ENCODE measurements around the gene FOXL2. TPM values are rescaled to one million over a fixed set of nuclear protein-coding genes. Genes with fewer than 3 reads are reported as not detected.
A peak's percentile ranks its signal among the peaks of the same experiment; 100 is the strongest.
"Not testable (repeated sequence)": the region's sequence is repeated elsewhere in the genome, so short reads cannot be mapped to it uniquely, and the experiment has no call there.

The FOXL2 gene
- total RNA-seq, 1 experiment from 2014 or later, result 0.14 TPM

DNA sequence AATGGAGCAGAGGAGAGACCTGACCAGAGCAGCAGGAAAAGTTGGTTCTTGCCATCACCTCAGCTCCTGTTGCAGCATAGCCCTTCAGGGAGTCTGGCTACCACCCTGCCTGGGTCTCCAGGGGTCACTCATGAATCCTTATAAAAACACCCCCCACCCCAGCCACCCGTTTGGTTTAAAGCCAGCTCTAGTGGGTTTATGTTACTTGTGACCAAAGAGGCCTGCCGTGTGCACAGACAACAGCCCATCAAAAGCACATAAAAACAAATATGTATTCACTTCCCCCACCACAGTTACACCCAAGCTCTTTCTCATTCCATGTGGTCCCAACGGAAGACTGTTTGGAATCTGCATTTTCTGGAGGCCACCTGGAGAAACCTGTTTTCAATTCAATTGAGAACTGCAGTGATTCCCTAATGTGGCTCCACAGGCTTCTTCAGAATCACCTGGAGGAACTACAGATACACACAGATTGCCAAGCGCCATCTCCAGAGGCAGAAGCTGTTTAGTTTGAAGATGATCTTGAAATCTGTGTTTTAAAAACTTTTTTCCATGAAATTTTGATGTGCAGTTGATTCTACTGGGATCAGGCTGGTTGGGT lies 13.8 kb downstream of the FOXL2 start:
- DNase-seq (ENCODE audit: low spot score), result no peak

DNA sequence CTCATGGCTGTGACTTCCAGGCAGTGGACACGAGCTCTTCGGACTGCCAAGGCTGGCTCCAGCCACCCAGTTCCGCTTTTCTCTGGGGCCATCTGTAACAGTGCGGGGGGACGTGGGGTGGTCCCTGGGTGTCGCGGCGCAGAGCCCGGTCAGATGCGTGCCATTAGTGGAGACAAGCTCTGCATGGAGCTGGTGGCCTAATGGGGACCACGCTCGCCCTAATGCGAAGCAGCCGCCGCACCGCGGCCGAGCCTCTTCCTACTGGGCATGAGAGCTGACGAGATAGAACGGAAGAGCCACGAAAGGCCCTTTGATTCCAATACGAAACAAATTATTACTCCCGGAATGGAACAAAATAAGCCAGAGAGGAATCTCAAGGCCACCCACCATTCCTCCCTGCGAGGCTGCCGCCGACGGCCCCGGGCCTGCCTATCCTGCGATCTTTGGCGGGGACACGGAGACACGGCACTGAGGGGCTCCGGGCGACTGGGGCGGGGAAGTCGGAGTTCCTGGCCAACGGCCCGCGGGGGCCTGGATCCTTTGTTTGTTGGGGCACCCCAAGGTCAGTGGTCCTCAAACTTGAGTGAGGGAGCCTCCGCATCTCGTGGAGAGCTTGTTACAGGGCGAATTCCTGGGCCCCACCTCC lies 18.1 kb downstream of the FOXL2 start:
- DNase-seq (ENCODE audit: low spot score), result no peak

DNA sequence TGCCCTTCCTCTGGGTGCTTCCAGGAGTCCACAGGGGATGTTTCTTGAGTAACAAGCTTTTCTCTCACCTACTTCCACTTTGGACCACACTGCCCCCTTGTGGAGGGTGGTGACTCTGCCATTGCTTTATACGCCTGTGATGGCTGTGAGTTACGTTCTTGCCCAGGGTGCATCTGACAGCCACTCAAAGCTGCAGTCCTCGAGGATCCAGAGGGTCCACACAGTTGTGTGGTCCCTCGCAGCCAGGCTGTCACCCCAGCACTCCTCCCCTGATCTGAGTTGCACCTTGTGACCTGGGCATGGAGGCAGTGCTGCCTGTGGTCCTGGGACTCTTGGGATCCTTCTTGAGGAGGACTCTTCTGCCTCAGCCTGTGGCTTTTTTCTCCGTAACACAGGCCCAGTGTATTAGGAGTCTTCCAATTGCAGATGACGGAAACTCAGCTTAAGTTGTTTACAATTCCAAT lies 23.4 kb downstream of the FOXL2 start:
- peak; percentile 90 for DNase-seq (ENCODE audit: low spot score)

DNA sequence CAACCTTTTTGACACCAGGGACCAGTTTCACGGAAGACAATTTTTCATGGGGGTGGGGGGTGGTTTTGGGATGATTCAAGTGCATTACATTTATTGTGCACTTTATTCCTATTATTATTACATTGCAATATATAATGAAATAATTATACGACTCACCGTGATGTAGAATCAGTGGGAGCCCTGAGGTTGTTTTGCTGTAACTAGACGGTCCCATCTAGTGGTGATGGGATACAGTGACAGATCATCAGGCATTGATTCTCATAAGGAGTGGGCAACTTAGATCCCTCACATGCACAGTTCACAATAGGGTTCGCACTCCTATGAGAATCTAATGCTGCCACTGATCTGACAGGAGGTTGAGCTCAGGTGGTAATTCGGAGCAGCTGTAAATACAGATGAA lies 24.5 kb downstream of the FOXL2 start:
- not testable (repeated sequence) for DNase-seq (ENCODE audit: low spot score)

DNA sequence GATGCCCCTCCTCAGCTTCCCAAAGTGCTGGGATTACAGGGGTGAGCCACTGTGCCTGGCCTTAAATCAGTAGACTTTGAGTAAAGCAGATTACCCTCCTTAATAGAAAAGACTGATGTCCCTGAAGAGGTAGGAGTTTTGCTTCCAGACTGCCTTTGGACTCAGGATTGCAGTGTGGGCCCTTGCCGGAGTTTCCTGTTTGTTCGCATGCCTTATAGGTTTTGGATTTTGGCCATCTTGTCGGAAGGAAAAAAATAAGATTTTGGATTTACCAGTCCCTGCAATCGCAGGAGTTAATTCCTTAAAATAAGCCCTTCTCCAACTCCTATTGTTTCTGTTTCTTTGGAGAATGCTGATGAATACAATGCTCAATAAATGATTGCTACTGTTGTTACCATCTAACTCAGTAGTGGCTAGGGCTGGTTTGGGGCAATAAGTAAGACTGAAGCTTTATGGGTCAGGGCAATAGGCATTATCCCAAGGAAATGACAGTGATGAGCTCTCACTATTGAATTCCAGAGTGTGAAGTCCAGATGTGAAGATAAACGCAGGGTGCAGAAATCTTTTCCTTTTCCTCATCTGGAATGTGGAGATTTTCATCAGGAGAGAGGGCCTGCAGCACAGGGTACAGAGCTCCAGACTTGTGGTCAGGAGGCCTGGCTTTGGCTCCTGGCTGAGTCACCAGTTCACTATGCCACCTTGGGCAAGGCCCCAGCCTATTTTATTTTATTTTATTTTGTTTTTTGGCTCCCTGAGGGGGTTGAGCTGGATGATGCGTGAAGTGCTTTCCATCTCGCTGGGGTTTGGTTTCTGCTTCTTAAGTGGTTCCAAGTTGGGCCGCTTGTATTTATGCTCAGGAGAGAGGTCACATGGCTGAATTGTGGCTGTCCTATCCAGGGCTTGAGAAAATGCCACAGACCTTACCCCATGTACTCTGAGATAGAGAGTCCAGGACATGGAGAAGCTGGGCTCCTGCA lies 25.3 kb downstream of the FOXL2 start:
- DNase-seq (ENCODE audit: low spot score), result peak; percentile 88

DNA sequence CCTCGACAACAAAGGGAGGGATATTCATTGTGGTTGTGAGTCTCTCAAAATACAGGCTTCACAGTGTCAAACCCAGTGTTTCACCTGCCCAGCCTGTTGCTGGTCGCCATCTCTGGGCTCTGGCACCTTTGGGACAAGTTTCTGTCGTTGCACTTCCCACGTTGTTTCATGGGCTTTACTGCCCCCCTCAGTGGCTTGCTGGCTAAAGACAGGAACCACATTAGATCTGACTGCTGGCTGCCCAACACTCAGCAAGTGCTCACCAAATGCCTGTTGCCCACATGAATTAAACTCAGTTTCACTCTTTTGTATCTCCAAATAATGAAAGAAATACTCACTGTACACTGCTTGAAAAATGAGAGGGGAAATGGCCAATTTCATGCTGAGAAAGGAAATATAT lies 27.6 kb downstream of the FOXL2 start:
- no peak for DNase-seq (ENCODE audit: low spot score)

DNA sequence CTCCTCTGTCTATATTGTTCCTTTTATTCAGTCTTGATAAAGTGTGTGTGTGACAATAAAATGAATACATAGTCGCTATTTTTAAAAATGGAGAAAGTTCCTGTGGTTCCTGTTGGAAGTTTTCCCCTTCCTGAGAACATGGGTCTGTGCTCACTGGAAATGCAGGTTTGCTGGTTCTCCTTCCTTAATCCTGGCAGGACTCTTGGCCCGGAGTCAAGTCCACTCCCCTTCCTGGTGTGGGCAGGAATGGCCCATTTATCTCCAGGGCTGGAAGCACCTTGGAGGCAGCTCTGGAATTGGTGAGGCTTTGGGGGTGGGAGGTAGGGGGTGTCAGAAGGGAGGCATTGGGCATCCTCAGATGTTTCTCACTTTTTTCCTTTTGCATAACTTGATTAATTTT lies 30.1 kb downstream of the FOXL2 start:
- DNase-seq (ENCODE audit: low spot score), result no peak

DNA sequence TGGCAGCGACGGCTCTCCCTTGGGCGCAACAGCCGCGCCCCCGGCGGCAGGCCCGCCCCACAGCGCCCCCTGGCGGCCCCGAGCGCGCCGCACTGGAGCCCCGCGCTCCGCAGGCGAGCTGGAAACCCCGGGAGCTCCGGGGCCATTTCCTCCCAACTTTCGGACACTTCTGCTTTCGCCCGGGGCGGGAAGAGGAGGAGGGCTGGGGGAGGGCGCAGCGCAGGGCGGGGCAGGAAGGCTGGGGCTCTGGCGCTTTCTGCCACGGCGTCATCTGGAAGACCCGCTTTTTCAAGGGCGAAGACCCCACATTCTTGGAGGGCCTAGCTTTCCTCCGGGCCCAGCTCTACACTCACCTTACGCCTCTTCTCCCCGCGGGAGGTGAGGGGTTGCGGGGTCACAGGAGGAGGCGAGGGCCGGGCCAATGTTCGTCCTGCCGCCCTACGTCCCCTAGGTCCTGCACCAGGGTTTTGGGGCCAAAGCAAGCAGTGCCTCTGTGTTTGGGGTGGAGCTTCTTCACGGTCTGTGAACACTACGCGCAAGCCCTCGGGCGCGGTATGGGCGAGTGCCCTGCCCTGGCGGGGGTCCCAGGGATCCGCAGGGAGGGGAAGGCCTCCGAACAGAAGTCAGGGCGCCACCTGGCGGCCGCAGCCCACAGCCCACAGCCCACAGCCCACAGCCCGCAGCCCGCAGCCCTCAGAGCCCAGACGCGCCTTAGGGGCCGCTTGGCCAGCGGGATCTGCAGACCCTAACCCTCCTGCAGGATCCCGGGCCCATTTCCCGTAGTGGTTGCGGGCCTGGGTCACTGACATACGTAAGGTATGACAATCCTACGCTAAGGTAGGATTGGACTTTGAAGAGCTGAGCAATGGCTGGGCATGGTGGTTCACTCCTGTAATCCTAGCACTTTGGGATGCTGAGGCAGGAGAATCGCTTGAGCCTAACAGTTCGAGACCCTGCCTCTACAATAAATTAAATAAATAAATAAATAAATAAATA lies 31.1 kb downstream of the FOXL2 start:
- DNase-seq (ENCODE audit: low spot score), result peak; percentile 89

DNA sequence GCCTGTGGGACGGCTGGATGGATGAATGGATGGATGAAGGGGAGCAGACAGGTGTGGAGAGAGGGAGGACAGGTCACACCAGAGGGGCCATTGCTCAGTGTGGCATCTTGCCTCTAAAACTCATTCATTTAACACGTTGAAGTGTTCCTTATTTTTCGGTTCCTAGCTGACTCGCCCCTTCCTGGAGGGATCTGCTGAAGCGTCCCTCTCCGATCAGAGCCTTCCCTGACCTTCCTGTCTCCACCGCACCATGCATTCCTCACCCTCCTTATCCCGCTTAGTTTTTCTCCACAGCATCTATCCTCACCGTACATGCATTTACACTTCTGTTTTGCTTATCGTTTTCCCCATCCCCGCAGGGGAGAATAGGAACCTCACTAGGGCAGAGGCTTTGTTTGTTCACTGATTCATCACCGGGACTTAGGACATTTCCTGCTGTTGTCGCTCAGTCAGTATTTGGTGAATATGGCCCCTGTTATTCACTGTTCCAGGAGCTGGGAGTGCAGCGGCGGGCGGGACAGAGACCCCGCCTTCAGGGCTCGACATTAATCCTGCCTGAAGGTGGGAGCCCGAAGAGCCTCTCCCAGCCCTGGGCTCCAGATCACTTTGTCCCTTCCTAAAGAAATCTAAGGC lies 32.0 kb downstream of the FOXL2 start:
- DNase-seq (ENCODE audit: low spot score), result peak; percentile 47

DNA sequence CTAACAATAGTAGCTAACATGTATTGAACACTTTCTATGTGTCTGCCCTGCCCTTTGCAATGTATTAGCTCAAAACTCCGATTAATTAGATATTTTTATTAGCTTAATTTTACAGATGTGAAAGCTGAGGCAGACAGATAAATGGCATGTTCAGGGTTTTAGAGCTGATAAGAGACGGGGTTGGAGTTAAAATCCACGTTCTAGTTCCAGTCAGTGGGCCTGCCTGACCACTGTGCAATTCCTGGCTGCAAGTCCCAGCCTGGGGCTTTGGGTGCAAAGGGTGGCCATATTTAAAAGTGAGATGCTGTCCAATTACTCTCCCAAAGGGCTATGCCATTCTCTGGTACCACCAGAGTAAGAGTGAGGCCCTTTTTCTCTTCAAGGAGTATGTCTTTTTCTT lies 33.2 kb downstream of the FOXL2 start:
- DNase-seq (ENCODE audit: low spot score), result no peak

DNA sequence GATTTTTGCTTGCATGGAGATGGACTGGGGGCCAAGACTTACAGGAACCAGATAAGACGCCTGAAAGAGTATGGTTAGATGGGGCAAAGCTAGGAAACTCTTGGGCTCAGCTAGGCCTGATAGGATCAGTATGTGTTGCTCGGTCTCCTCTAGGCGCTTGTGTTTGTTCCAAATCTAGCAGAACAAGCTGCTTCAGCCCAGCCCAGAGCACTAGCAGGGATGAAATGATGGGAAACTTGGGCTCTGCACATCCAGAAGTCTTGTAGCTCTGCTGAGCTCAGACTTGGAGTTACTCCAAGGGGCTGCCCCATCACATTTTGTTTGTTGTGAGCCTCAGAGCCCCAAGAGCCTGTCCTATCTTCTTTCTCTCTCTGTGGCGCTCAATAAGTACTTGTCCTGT lies 34.7 kb downstream of the FOXL2 start:
- DNase-seq (ENCODE audit: low spot score), result no peak

DNA sequence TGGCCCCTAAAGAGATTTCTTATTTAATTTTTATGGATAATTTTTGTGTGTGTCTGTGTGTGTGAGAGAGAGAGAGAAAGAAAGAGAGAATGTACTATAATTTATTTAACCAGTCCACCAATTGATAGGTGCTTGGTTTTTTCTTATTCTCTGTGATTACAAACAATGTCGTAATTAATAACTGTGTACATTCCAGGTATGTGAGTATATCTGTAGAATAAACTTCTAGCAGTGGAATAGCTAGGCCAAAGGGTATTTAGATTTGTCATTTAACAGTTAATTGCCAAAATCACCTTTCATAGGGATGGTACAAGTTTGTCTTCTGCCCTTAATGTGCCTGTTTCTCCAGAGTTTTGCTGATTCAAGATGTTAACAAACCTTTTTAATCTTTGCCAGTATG lies 35.3 kb downstream of the FOXL2 start:
- DNase-seq (ENCODE audit: low spot score), result no peak

DNA sequence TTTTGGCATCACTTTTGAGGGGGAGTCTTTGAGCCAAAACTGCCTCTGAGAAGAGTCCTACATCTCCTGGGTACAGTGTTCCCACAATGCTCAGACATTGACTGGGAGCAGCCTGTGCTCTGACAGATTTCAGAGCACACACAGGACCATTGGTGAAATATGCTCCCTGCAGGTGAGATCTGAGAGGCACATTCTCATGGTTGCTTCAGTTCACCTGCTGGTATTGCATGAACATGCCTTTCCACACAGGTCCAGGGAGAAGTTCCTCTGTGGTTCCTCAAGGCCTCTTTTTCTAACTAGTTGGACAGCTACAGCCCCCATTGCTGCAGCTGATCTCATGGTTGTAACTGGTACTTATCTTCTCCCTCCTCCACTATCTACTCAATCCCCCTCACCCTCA lies 37.0 kb downstream of the FOXL2 start:
- no peak for DNase-seq (ENCODE audit: low spot score)

GRCh38 chr3:138908846-138909245 lies 38.1 kb downstream of the FOXL2 start:
- DNase-seq (ENCODE audit: low spot score), result no peak

- no peak for DNase-seq (ENCODE audit: low spot score)
Measured at GRCh38 chr3:138907539-138907938, 39.4 kb downstream of the FOXL2 start.

DNA sequence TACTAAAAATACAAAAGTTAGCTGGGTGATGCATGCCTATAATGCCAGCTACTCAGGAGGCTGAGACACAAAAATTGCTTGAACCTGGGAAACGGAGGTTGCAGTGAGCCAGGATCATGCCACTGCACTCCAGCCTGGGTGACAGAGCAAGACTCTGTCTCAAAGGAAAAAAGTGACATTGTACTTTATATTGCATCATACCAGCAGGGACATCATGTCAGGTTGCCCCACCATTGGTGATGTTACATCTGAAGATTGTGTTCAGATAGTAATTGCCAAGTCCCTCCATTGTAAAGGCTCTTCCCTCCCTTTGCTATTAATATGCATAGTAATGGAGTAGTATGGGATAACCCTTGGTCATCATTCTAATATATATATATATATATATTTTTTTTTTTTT lies 44.8 kb downstream of the FOXL2 start:
- DNase-seq (ENCODE audit: low spot score), result no peak

DNA sequence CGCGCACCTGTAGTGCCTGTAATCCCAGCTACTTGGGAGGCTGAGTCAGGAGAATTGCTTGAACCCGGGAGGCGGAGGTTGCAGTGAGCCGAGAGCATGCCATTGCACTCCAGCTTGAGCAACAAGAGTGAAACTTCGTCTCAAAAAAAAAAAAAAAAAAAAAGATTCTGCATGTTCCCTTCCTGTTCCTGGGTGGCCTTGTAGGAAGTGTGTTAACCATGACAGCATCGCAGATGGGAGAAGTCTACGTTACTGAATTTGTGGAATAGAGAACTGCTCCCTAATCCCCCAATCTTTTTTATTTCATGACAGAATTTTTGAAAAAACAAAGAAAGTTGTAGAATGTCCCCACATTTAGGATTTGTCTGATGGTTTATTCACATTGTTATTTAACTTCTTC lies 45.4 kb downstream of the FOXL2 start:
- no peak for DNase-seq (ENCODE audit: low spot score)

DNA sequence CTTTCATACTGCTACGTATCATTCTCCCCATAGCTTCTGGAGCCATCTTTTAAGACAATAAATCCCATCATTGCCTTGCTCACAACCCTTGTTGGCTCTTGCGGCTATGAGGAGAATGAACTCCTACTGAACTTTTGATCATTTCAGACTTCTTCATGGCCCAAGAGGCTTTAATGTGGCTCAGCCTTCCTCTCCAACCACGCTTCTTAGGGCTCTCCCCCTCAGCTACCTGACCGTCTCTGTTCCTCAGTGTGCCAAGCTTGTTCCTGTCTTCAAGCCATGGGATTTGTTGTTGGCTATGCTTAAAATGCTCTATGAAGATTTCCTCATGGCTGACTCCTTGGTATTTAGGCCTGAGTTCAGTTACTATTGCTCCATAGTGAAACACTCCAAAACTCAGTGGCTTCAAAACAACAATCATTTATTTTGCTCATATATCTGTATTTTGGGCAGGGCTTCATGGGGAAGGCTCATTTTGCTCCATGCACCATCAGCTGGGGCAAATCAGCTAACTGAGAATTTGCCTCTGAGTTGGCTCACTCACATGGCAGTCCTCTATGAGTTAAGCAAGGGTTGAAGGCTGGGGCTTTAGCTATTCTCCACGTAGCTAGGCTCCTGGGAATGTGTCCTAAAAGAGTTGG lies 47.5 kb downstream of the FOXL2 start:
- no peak for DNase-seq (ENCODE audit: low spot score)

DNA sequence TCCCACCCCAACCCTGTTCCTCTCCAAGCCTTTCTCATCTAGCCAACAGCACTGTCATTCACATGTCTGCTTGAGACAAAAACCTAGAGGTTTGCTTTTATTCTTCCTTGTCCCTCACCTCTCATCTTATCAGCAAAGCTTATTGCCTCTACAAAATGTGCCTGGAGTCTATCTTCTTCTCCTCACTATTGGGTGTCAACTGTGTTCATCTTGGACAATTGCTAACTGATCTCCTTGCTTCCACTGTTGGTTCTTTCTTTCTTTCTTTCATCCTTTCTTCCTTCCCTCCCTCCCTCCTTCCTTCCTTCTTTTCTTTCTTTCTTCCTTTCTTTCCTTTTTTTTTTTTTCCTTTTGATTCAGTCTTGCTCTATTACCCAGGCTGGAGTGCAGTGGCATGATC lies 48.2 kb downstream of the FOXL2 start:
- no peak for DNase-seq (ENCODE audit: low spot score)

DNA sequence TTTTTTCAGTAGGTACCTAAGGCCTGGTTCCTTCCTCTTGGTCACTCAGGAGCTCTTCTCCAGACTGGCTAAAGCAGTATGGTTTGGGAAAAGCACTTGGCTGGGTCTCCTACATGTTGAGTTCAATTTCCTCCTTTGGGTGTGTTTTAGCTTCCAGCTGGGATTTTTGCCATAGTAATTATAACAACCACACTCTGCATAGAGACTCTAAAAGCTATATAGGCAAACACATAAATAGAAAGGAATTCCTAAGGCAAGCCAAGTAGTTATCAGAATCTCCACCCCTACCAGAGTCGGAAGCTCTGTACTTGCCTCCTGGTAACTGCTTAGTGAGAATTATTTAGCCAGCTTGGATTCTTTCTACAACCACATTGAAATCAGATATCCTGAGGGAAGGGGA lies 48.6 kb downstream of the FOXL2 start:
- DNase-seq (ENCODE audit: low spot score), result peak; percentile 67

Measured in H4 (cell line).